Loucy (cell line): Measurements from ENCODE around the gene PLA2G10.
"Not testable (repeated sequence)": the region's sequence is repeated elsewhere in the genome, so short reads cannot be mapped to it uniquely, and the experiment has no call there.

ENCODE experiments used
- H2AFZ ChIP-seq: fragments of 200-600 bp; sonication (generic); 2 replicates; pipeline ENCODE4 v1.6.0; 2016; ENCODE audit warnings: antibody characterized with exemption, mild to moderate bottlenecking, low read length, moderate library complexity
- H3F3A ChIP-seq: fragments of 200-600 bp; 2 replicates; pipeline ENCODE4 v1.6.0; 2016; ENCODE audit warnings: antibody characterized with exemption, low read depth, mild to moderate bottlenecking
- H3K27me3 ChIP-seq: fragments of 200-600 bp; sonication (generic); 2 replicates; pipeline ENCODE4 v1.6.1; 2014; ENCODE audit warnings: low read length, mild to moderate bottlenecking; ENCODE audit not compliant: insufficient read depth, poor library complexity, severe bottlenecking
- H3K36me3 ChIP-seq: fragments of 200-600 bp; sonication (generic); 2 replicates; pipeline ENCODE4 v1.6.1; 2016; ENCODE audit warnings: low read length; ENCODE audit not compliant: insufficient read depth
- H3K4me1 ChIP-seq: fragments of 200-600 bp; sonication (generic); 2 replicates; pipeline ENCODE4 v1.5.1; 2014; ENCODE audit warnings: low read length, mild to moderate bottlenecking; ENCODE audit not compliant: insufficient read depth, poor library complexity, severe bottlenecking
- H3K4me2 ChIP-seq: fragments of 200-600 bp; sonication (generic); 2 replicates; pipeline ENCODE4 v1.6.0; 2014; ENCODE audit warnings: antibody characterized with exemption, low read length, low read depth, mild to moderate bottlenecking; ENCODE audit not compliant: poor library complexity, severe bottlenecking
- H3K4me3 ChIP-seq: fragments of 200-600 bp; sonication (generic); 2 replicates; pipeline ENCODE4 v1.5.1; 2014; ENCODE audit warnings: low read length, mild to moderate bottlenecking, mixed read lengths; ENCODE audit not compliant: poor library complexity, severe bottlenecking
- H3K79me2 ChIP-seq: fragments of 200-600 bp; sonication (generic); 2 replicates; pipeline ENCODE4 v1.6.1; 2014; ENCODE audit warnings: low read length; ENCODE audit not compliant: insufficient read depth
- H3K9ac ChIP-seq: fragments of 200-600 bp; sonication (generic); 2 replicates; pipeline ENCODE4 v1.6.0; 2014; ENCODE audit warnings: mild to moderate bottlenecking, low read depth, low read length, moderate library complexity; ENCODE audit not compliant: poor library complexity, severe bottlenecking
- H3K9me2 ChIP-seq: fragments of 200-600 bp; sonication (generic); replicated peaks from 2 replicates; pipeline ENCODE4 v1.6.1; 2016; ENCODE audit warnings: low read depth, low read length, mixed read lengths
- H3K9me3 ChIP-seq: fragments of 200-600 bp; sonication (generic); 2 replicates; pipeline ENCODE4 v1.6.1; 2014; ENCODE audit warnings: mild to moderate bottlenecking, antibody characterized with exemption, low read length, low read depth; ENCODE audit not compliant: insufficient read depth
- H4K20me1 ChIP-seq: fragments of 200-600 bp; sonication (generic); 2 replicates; pipeline ENCODE4 v1.6.0; 2014; ENCODE audit warnings: antibody characterized with exemption, low read length, mild to moderate bottlenecking; ENCODE audit not compliant: insufficient read depth, poor library complexity, severe bottlenecking

The PLA2G10 gene

GRCh38 chr16:14694129-14694528, at the start of gene PLA2G10:
Gene PLA2G10 (minus strand): TSS chr16:14694308. CDS start chr16:14694229, 79 bp downstream.
- not testable (repeated sequence) for H2AFZ ChIP-seq, H3K9me3 ChIP-seq, H3K4me3 ChIP-seq, H4K20me1 ChIP-seq, H3K9ac ChIP-seq, H3K79me2 ChIP-seq, H3K4me2 ChIP-seq, H3K36me3 ChIP-seq, H3F3A ChIP-seq, H3K4me1 ChIP-seq, H3K9me2 ChIP-seq, H3K27me3 ChIP-seq

- H3K79me2 ChIP-seq, H2AFZ ChIP-seq, H3K36me3 ChIP-seq, H3K9me2 ChIP-seq, H3K4me2 ChIP-seq, H3K9me3 ChIP-seq, H3K4me1 ChIP-seq, H3K27me3 ChIP-seq, H3K9ac ChIP-seq, H3K4me3 ChIP-seq, H3F3A ChIP-seq, H4K20me1 ChIP-seq: not testable (repeated sequence)
Observed at GRCh38 chr16:14742273-14743128, 48.4 kb upstream of the PLA2G10 start, which contains the start of gene NPIPA2. Gene NPIPA2 (plus strand): TSS chr16:14742533. CDS start chr16:14748066, 5,533 bp downstream.

- H3K4me3 ChIP-seq, H3K4me1 ChIP-seq, H3K9me2 ChIP-seq, H3F3A ChIP-seq, H3K79me2 ChIP-seq, H3K9ac ChIP-seq, H3K4me2 ChIP-seq, H4K20me1 ChIP-seq, H3K27me3 ChIP-seq, H2AFZ ChIP-seq, H3K9me3 ChIP-seq, H3K36me3 ChIP-seq: not testable (repeated sequence)
Observed at GRCh38 chr16:14741794-14742193, 47.7 kb upstream of the PLA2G10 start.

- H3F3A ChIP-seq, H3K4me3 ChIP-seq, H3K79me2 ChIP-seq, H3K9ac ChIP-seq, H3K27me3 ChIP-seq, H3K36me3 ChIP-seq, H4K20me1 ChIP-seq, H2AFZ ChIP-seq, H3K4me1 ChIP-seq, H3K9me2 ChIP-seq, H3K9me3 ChIP-seq, H3K4me2 ChIP-seq: not testable (repeated sequence)
Observed at GRCh38 chr16:14740832-14741385, 46.8 kb upstream of the PLA2G10 start.

GRCh38 chr16:14733233-14733632, 39.1 kb upstream of the PLA2G10 start:
- H3F3A ChIP-seq, H3K4me1 ChIP-seq, H3K4me3 ChIP-seq, H3K36me3 ChIP-seq, H3K4me2 ChIP-seq, H3K27me3 ChIP-seq, H3K79me2 ChIP-seq, H4K20me1 ChIP-seq, H3K9ac ChIP-seq, H2AFZ ChIP-seq, H3K9me3 ChIP-seq, H3K9me2 ChIP-seq: not testable (repeated sequence)

- H3K4me3 ChIP-seq, H3K36me3 ChIP-seq, H3K27me3 ChIP-seq, H3K4me1 ChIP-seq, H3K4me2 ChIP-seq, H3K79me2 ChIP-seq, H3K9me3 ChIP-seq, H3K9ac ChIP-seq, H2AFZ ChIP-seq, H3F3A ChIP-seq, H4K20me1 ChIP-seq, H3K9me2 ChIP-seq: not testable (repeated sequence)
Observed at GRCh38 chr16:14703156-14704011, 9.3 kb upstream of the PLA2G10 start, which contains the start of gene NPIPA3. Gene NPIPA3 (plus strand): TSS chr16:14703411. CDS start chr16:14708944, 5,533 bp downstream.

- H3K9ac ChIP-seq, H3K79me2 ChIP-seq, H3K36me3 ChIP-seq, H3K4me3 ChIP-seq, H3K4me1 ChIP-seq, H3K9me3 ChIP-seq, H3K27me3 ChIP-seq, H3K9me2 ChIP-seq, H2AFZ ChIP-seq, H3K4me2 ChIP-seq, H4K20me1 ChIP-seq, H3F3A ChIP-seq: not testable (repeated sequence)
Observed at GRCh38 chr16:14702672-14703071, 8.6 kb upstream of the PLA2G10 start.
